HepG2 (cell line): ENCODE results near the gene CDRT15. TPM values are rescaled to one million over a fixed set of nuclear protein-coding genes. Genes with fewer than 3 reads are reported as not detected.

Source experiments
- ELF3 ChIP-seq: IDR thresholded peaks from 2 replicates; pipeline ENCODE4 v1.6.1; 2016; ENCODE audit warnings: missing genetic modification reagents, missing compliant biosample characterization
- FOXK2 ChIP-seq: fragments of 450-650 bp; IDR thresholded peaks from 2 replicates; pipeline ENCODE4 v1.6.1; 2016
- HHEX ChIP-seq: IDR thresholded peaks from 2 replicates; pipeline ENCODE4 v1.6.1; 2016; ENCODE audit warnings: control low read depth
- KLF9 ChIP-seq: IDR thresholded peaks from 2 replicates; pipeline ENCODE4 v1.6.1; 2016; ENCODE audit warnings: low read depth
- MTA3 ChIP-seq: sonication (generic); formaldehyde crosslinking; IDR thresholded peaks from 2 replicates; pipeline ENCODE4 v1.4.0; 2020; ENCODE audit warnings: missing genetic modification reagents
- PCBP2 ChIP-seq: fragments of 200-400 bp; formaldehyde crosslinking; optimal IDR thresholded peaks from 2 replicates; pipeline ENCODE3; 2018; ENCODE audit warnings: low read length, low read depth; ENCODE audit not compliant: poor library complexity, severe bottlenecking
- SOX5 ChIP-seq: IDR thresholded peaks from 2 replicates; pipeline ENCODE4 v1.6.1; 2016; ENCODE audit warnings: borderline replicate concordance
- TBX3 ChIP-seq: fragments of 450-650 bp; IDR thresholded peaks from 2 replicates; pipeline ENCODE4 v1.6.1; 2017; ENCODE audit warnings: antibody characterized with exemption, mild to moderate bottlenecking, inconsistent platforms, borderline replicate concordance
- ZBTB25 ChIP-seq: IDR thresholded peaks from 2 replicates; pipeline ENCODE4 v1.6.1; 2018; ENCODE audit warnings: missing genetic modification reagents
- ZHX2 ChIP-seq, 2 experiments: sonication (generic) in 1 of 2; formaldehyde crosslinking in 1 of 2; IDR thresholded peaks; 2 replicates each; pipeline versions ENCODE4 v1.6.1 to v1.9.0; 2014 to 2022; ENCODE audit warnings: antibody characterized with exemption in 1 of 2, borderline replicate concordance in 1 of 2, inconsistent platforms in 1 of 2, low read depth in 1 of 2, missing genetic modification reagents in 1 of 2
- ZNF503 ChIP-seq: sonication (generic); formaldehyde crosslinking; IDR thresholded peaks from 2 replicates; pipeline ENCODE4 v1.4.0; 2020; ENCODE audit warnings: missing genetic modification reagents
- ZNF644 ChIP-seq: IDR thresholded peaks from 2 replicates; pipeline ENCODE4 v1.6.1; 2016; ENCODE audit warnings: low read depth
- polyA plus RNA-seq, 8 experiments: library from polyadenylated mRNA; depleted of rRNA in 3 of 8; stranded (reverse) in 7 of 8; unstranded in 1 of 8; fragments of >200 nt; fragmentation: Illumina TruSeq in 4 of 8; extraction: Trizol in 4 of 8; gene quantifications; 2 replicates each; pipeline versions ENCODE4 v1.2.1 to v1.2.3, GENCODE V29; 2011 to 2016; ENCODE audit warnings: low read depth in 4 of 8, missing spikeins in 1 of 8, mixed read lengths in 1 of 8; ENCODE audit not compliant: insufficient read depth in 1 of 8
- total RNA-seq, 5 experiments: library from RNA; depleted of rRNA; stranded (reverse); fragments of >200 nt; fragmentation: Illumina TruSeq; extraction: Trizol; gene quantifications; 2 replicates each; pipeline ENCODE4 v1.2.3, GENCODE V29; 2016; ENCODE audit warnings: low read depth in 1 of 5
- TF ChIP-seq, protein P1 (sequence below): sonication (generic); formaldehyde crosslinking; IDR thresholded peaks from 2 replicates; pipeline ENCODE4 v1.5.1; 2020; ENCODE audit warnings: mild to moderate bottlenecking, missing genetic modification reagents, moderate library complexity

The CDRT15 gene
- total and polyA plus RNA-seq, 2 of the 13 experiments (the other 11 are each of a cell fraction or from before 2014, with no cell fraction given), result not detected

DNA sequence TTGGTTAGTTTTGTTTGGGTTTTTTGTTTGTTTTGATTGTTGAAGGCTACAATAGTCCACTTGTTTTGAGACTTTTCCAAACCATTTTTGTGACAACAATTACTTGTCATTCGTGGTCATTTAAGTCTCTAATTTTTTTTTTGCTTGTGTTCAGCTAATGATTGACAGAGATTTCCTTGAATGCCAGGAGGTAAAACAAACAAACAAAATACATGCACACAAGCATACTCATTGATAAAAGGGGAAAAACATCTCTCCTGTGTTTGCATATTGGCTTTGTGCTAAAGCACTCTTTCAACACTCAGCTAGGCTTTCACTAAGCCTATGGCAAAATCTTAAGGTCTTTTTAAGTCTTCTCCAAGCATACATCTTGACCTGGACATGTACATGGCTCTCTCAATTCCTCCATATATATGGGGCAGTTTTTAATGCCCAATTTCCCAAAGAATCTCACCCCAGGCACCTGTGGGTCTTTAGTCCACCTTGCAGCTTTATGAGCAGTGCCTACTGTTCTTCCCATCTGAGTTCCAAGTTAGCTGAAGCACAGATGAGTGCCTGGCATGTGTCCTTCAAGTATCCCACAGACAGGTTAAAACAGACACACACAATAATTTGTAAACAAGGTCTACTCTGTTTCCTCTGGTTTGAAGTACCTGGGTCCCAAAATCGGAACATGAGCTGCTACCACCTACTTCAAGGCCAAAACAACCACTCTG lies 40.0 kb upstream of the CDRT15 start (continued):
- no peak for TF ChIP-seq ZHX2 (IDR thresholded peaks at IDR 0.05; ENCODE audit: low read depth)
- no peak for TF ChIP-seq ZHX2 (CRISPR knock-in tag; IDR thresholded peaks at IDR 0.05; ENCODE audit: borderline replicate concordance)
- TF ChIP-seq FOXK2, result peak; percentile 23; the same call in 1 of the 2 replicates
- TF ChIP-seq, protein P1, sequence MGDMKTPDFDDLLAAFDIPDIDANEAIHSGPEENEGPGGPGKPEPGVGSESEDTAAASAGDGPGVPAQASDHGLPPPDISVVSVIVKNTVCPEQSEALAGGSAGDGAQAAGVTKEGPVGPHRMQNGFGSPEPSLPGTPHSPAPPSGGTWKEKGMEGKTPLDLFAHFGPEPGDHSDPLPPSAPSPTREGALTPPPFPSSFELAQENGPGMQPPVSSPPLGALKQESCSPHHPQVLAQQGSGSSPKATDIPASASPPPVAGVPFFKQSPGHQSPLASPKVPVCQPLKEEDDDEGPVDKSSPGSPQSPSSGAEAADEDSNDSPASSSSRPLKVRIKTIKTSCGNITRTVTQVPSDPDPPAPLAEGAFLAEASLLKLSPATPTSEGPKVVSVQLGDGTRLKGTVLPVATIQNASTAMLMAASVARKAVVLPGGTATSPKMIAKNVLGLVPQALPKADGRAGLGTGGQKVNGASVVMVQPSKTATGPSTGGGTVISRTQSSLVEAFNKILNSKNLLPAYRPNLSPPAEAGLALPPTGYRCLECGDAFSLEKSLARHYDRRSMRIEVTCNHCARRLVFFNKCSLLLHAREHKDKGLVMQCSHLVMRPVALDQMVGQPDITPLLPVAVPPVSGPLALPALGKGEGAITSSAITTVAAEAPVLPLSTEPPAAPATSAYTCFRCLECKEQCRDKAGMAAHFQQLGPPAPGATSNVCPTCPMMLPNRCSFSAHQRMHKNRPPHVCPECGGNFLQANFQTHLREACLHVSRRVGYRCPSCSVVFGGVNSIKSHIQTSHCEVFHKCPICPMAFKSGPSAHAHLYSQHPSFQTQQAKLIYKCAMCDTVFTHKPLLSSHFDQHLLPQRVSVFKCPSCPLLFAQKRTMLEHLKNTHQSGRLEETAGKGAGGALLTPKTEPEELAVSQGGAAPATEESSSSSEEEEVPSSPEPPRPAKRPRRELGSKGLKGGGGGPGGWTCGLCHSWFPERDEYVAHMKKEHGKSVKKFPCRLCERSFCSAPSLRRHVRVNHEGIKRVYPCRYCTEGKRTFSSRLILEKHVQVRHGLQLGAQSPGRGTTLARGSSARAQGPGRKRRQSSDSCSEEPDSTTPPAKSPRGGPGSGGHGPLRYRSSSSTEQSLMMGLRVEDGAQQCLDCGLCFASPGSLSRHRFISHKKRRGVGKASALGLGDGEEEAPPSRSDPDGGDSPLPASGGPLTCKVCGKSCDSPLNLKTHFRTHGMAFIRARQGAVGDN, result no peak
- peak; percentile 45; the same call in 1 of the 2 replicates for TF ChIP-seq ZNF503
- TF ChIP-seq SOX5, result peak; percentile 94
- TF ChIP-seq PCBP2, result no peak
- TF ChIP-seq ZBTB25 (CRISPR knock-in tag), result peak; percentile 38; the same call in 1 of the 2 replicates
- TF ChIP-seq ELF3 (CRISPR knock-in tag), result peak; percentile 79
- TF ChIP-seq HHEX (CRISPR knock-in tag), result peak; percentile 70; the same call in 1 of the 2 replicates
- TF ChIP-seq KLF9 (CRISPR knock-in tag), result no peak
- TF ChIP-seq ZNF644 (CRISPR knock-in tag), result peak; percentile 36; the same call in 1 of the 2 replicates
- TF ChIP-seq MTA3 (CRISPR knock-in tag), result no peak
- TF ChIP-seq TBX3, result peak; percentile 39; the same call in 1 of the 2 replicates
